Colon (tissue), 2 donors: ENCODE results near the gene ZNF124.
"Not testable (repeated sequence)": the region's sequence is repeated elsewhere in the genome, so short reads cannot be mapped to it uniquely, and the experiment has no call there.

Experiments used
- FAIRE-seq: peaks from 2 replicates; lab custom pipeline; 2012; peaks lifted over from hg19 to GRCh38; lab: Jason Lieb, UNC
- donor health status: control.
- donor health status: control.

Gene ZNF124

GRCh38 chr1:247171443-247171842 is 377 bp downstream of the ZNF124 start:
- not testable (repeated sequence) for FAIRE-seq

DNA sequence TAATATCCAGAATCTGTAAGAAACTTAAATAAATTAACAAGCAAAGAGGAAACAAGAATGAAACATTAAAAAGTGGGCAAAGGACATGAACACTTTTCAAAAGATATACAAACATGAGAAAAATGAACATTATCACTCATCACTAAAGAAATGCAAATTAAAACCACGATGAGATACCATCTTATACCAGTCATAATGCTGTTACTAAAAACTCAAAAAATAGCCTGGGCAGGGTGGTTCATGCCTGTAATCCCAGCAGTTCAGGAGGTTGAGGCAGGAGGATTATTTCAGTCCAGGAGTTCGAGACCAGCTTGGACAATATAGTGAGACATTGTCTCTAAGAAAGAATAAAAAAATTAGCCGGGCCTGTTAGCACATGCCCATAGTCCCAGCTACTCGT is 6.1 kb downstream of the ZNF124 start:
- no peak for FAIRE-seq

- no peak for FAIRE-seq
Observed at GRCh38 chr1:247164694-247165093, 7.1 kb downstream of the ZNF124 start.

DNA sequence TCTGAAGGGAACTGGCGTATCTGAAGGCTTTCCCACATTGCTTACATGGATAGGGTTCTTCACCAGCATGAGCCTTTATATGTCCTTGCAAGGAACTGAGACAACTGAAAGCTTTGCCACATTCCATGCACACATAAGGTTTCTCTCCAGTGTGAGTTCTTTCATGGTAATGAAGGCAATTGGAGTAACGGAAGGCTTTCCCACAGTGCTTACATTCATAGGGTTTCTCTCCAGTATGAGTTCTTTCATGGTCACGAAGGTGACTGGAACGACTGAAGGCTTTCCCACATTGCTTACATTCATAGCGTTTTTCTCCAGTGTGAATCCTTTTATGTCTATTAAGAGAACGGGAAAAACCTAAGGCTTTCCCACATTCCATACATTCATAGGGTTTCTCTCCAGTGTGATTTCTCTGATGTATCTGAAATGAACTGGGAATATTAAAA is 15.0 kb downstream of the ZNF124 start:
- FAIRE-seq = no peak

- FAIRE-seq = no peak
Observed at GRCh38 chr1:247147781-247148180, 24.0 kb downstream of the ZNF124 start.

- not testable (repeated sequence) for FAIRE-seq
Observed at GRCh38 chr1:247147120-247147519, 24.7 kb downstream of the ZNF124 start.

DNA sequence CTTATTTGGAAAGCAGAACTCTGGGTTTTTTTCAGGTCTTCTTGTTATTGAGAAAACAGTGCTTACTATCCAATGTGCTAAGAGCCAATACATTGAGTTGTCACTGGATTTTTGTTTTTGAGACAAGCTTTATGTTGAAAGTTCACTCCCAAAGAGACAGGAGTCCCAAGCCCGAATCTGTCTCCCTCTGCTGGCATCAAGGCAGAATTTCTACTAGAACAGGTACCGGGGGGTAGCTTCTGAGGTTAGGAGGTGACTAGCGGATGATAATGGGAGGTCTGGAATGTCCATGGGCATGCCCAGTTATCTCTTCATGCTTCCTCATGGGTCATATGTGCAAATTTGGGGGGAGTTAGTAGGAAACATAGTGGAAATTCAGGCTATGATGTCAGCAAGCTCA is 25.1 kb downstream of the ZNF124 start:
- FAIRE-seq = no peak

DNA sequence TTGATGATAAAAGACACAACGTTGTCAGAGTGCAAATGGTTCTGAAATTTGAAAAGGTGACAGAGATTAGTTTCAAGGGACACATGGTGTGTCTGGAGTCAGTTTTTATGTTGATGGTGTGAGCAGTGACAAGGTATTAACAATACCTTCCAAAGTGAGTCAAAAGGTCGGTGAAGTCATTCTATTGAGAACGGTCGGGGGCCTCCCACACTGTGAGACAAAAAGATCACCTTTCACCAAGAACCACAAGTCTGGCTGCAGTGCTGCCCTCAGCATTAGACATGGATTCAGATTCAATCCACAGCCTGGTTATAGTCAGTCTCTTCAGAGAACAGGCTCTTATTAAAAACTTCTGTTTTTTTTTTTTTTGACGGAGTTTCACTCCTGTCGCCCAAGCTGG is 26.5 kb downstream of the ZNF124 start:
- FAIRE-seq = no peak

DNA sequence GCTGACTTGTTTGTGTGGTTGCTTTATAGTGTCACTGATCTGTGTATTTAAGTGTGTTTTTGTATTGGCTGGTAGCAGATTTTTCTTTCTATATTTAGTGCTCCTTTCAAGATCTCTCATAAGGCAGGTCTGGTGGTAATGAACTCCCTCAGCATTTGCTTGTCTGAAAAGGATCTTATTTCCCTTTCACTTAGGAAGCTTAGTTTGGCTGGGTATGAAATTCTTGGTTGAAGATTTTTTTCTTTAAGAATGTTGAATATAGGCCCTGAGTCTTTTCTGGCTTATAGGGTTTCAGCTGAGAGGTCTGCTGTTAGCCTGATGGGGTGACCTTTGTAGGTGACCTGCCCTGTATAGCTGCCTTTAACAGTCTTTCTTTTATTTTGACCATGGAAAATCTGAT is 32.3 kb downstream of the ZNF124 start:
- FAIRE-seq = not testable (repeated sequence)

DNA sequence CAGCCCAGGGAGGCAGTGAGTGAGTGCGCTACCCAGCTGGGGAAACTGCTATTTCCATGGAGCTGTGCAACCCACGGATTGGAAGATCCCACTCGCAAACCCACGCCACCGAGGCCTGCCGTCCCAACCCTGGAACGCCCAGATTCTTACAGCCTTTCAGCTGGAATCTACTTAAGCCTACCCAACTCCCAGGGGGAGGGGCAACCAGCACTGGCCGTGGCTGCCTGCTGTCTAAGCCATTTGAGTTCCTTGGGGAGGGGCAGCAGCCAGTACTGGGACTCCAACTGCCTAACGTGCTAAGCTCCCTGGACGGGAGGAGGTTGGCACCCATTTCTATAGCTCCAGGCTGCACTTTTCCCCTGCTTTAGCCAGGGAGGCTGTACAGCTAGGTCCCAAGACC is 40.6 kb downstream of the ZNF124 start:
- FAIRE-seq = no peak

GRCh38 chr1:247127519-247128282 is 44.1 kb downstream of the ZNF124 start:
- not testable (repeated sequence) for FAIRE-seq

DNA sequence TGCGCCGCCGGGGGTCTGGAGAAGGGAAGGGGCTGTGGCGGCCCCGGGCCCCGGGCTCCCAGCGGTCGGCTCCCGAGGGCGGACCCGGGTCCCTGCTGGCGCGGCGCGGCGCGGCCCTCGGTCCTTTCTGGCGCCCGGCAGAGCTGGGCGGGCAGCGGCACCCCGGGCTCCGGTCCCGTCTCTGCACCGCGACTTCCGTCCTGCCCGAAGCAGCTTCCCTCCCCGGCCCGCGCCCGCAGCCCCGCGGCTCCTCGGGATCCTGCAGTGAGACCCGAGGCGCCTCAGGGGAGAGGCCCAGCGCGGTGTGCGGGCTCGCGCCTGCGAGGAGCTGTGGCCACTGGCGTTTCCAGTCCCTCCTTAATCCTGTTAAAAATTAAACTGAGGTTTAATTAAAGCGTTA is 45.2 kb downstream of the ZNF124 start:
- FAIRE-seq = not testable (repeated sequence)

GRCh38 chr1:247126166-247126565 is 45.7 kb downstream of the ZNF124 start:
- FAIRE-seq = peak; percentile 55

GRCh38 chr1:247121382-247121781 is 50.4 kb downstream of the ZNF124 start:
- no peak for FAIRE-seq

DNA sequence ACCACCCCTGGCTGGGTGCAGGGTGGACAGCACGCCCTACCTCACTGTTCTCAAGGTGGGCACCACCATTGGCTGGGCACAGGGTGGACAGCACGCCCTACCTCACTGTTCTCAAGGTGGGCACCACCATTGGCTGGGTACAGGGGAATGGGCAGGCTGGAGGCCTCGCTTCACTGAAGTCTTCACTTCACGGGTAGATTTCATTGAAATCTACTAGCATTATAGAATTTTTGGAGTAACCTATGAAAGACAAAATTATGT is 51.5 kb downstream of the ZNF124 start:
- not testable (repeated sequence) for FAIRE-seq

- no peak for FAIRE-seq
Observed at GRCh38 chr1:247119600-247120407, 52.0 kb downstream of the ZNF124 start.

DNA sequence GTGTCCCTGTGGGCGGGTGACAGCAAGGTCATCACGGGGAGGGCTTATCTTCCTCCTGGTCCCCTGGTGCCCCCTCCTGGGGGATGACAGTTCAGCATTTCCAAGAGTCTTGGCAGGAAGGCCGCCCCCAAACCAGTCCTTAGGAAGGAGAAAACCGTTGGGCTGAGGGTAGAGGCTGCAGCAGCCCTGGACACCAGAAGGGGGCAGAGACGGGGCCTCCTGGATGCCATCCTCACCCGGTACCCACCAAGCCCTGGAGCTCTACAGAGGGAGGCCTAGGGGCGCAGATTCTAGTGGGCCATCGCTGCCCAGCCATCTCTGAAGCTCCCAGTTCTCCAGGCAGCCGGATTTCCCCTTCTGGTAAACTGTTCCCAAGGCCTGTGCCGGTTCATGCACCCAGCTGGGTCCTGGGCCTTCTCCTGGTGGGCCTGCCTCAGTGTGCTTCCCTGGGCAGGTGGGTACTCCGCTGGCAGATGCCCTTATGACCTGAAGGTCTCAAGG is 52.8 kb downstream of the ZNF124 start:
- FAIRE-seq = no peak

- FAIRE-seq = no peak
Observed at GRCh38 chr1:247115545-247115944, 56.3 kb downstream of the ZNF124 start.

DNA sequence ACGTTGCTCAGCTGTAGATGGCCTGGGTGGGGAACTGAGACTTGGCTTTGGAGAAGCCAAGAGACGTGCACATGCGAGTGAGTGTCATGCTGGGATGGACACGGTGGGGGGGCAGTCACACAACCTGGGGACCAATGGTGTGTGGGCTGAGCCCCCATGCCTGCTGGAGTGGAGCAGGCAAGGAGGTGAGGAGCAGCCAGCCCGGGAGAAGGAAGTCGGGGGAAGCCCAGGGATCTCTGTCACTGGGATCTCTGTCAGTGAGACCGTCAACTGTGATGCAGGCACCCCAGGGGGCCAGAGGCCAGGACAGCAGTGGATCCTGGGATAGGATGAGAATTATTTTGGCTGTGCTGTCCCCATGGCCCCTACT is 56.7 kb downstream of the ZNF124 start:
- FAIRE-seq = no peak

DNA sequence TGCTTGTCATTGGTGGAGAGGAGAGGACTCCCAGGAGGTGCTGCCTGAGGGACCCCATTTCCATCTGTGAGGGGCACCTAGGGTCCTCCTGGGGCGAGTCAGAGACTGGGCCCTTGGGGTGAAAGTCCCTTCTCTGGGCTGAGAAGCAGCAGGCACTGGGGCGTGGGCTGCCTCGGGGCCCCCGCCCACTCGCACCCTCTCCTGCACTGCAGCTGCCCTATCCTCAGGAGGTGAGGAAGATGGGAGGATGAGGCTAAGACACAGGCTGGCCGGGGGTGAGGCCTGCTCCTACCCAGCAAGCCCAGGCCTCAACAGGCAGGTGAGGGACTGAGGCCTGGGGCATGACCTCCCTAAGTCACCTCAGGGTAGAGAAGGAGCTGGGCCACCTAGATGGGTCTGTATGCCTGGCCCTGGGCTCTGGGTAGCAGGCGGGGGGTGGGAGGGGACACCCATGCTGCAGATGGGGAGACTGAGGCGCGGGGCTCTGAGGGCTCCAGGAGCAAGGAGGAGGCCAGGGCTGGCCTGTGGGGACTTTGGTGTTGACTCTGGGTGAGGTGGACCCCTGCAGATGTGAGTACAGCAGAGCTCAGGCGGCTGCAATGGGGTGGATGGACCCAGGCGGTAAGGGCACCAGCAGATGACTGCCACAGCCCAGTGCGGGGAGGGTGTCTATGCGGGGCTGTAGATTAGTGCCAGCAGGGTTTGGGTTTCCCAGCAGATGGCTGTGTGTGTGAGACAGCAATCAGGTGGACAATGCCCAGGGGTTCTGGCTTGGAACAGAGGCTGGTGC is 57.3 kb downstream of the ZNF124 start:
- no peak for FAIRE-seq

- no peak for FAIRE-seq
Observed at GRCh38 chr1:247113733-247114271, 58.0 kb downstream of the ZNF124 start.

- FAIRE-seq = no peak
Observed at GRCh38 chr1:247113094-247113497, 58.7 kb downstream of the ZNF124 start.

DNA sequence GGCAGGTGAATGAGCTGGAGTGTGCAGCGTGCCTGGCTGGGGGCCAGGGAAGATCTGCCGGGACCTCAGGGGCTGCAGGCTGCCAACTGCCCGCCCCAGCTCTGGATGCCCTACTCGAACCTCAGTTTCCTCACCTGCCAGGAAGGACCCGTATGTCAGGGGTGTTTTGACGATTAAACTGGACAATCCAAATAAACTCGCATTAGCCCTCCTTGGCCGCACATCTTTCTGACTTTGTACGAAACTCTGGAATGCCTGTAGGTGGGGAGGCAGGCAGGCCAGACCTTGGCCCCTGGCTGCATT is 59.4 kb downstream of the ZNF124 start:
- no peak for FAIRE-seq
